Astrocyte (in vitro differentiated cells and primary cell): ENCODE results near the gene GABRB1. TPM values are rescaled to one million over a fixed set of nuclear protein-coding genes. Genes with fewer than 3 reads are reported as not detected.

ENCODE experiments used
- DNase-seq: peaks from one replicate; pipeline ENCODE4 v3.0.0-alpha.2; 2010; ENCODE audit warnings: low read depth
- FAIRE-seq: peaks from 2 replicates; lab custom pipeline; 2011; peaks lifted over from hg19 to GRCh38; lab: Jason Lieb, UNC
- H2AFZ ChIP-seq: 2 replicates; pipeline ENCODE4 v1.6.0; 2012; ENCODE audit warnings: low read depth, low read length, inconsistent platforms
- H3K27ac ChIP-seq: 2 replicates; pipeline ENCODE4 v1.5.1; 2011; ENCODE audit warnings: low read depth, low read length, inconsistent platforms
- H3K27me3 ChIP-seq: 2 replicates; pipeline ENCODE4 v1.6.0; 2011; ENCODE audit warnings: low read length, inconsistent platforms; ENCODE audit not compliant: insufficient read depth
- H3K36me3 ChIP-seq: 2 replicates; pipeline ENCODE4 v1.5.1; 2011; ENCODE audit warnings: low read length, inconsistent platforms; ENCODE audit not compliant: insufficient read depth
- H3K4me1 ChIP-seq: 2 replicates; pipeline ENCODE4 v1.5.1; 2011; ENCODE audit warnings: low read length, inconsistent platforms; ENCODE audit not compliant: insufficient read depth
- H3K4me2 ChIP-seq: 2 replicates; pipeline ENCODE4 v1.6.0; 2012; ENCODE audit warnings: low read length, inconsistent platforms
- H3K4me3 ChIP-seq: 2 replicates; pipeline ENCODE4 v1.5.1; 2011; ENCODE audit warnings: low read depth, mild to moderate bottlenecking, low read length, inconsistent platforms; ENCODE audit not compliant: insufficient read depth
- H3K79me2 ChIP-seq: 2 replicates; pipeline ENCODE4 v1.6.0; 2012; ENCODE audit warnings: mild to moderate bottlenecking, low read length, inconsistent platforms; ENCODE audit not compliant: insufficient read depth
- H3K9ac ChIP-seq: 2 replicates; pipeline ENCODE4 v1.6.0; 2012; ENCODE audit warnings: mild to moderate bottlenecking, low read length, inconsistent platforms
- H3K9me3 ChIP-seq: 2 replicates; pipeline ENCODE4 v1.5.1; 2012; ENCODE audit warnings: low read depth, mild to moderate bottlenecking, low read length, inconsistent platforms; ENCODE audit not compliant: insufficient read depth
- H4K20me1 ChIP-seq: 2 replicates; pipeline ENCODE4 v1.6.0; 2012; ENCODE audit warnings: low read length, inconsistent platforms; ENCODE audit not compliant: insufficient read depth
- H3K27ac Mint-ChIP-seq: one replicate; pipeline ENCODE4 v1.8.0; 2021; ENCODE audit warnings: mild to moderate bottlenecking, mixed read lengths; ENCODE audit not compliant: unreplicated experiment
- H3K27me3 Mint-ChIP-seq: one replicate; pipeline ENCODE4 v1.8.0; 2021; ENCODE audit warnings: low read depth, mixed read lengths; ENCODE audit not compliant: unreplicated experiment
- H3K36me3 Mint-ChIP-seq: one replicate; pipeline ENCODE4 v1.8.0; 2021; ENCODE audit warnings: low read depth, mixed read lengths; ENCODE audit not compliant: unreplicated experiment
- H3K4me1 Mint-ChIP-seq: one replicate; pipeline ENCODE4 v1.8.0; 2021; ENCODE audit warnings: low read depth, mixed read lengths; ENCODE audit not compliant: unreplicated experiment
- H3K4me3 Mint-ChIP-seq: one replicate; pipeline ENCODE4 v1.8.0; 2021; ENCODE audit warnings: mild to moderate bottlenecking, moderate library complexity, mixed read lengths; ENCODE audit not compliant: unreplicated experiment
- H3K9me3 Mint-ChIP-seq: one replicate; pipeline ENCODE4 v1.8.0; 2021; ENCODE audit warnings: mild to moderate bottlenecking, mixed read lengths; ENCODE audit not compliant: unreplicated experiment
- CTCF ChIP-seq: IDR thresholded peaks from 2 replicates; pipeline ENCODE4 v1.5.1; 2011; ENCODE audit warnings: low read depth, mild to moderate bottlenecking, inconsistent platforms, low read length, moderate library complexity; ENCODE audit not compliant: insufficient read depth
- EZH2 ChIP-seq: IDR thresholded peaks from 2 replicates; pipeline ENCODE4 v1.6.1; 2012; ENCODE audit warnings: mild to moderate bottlenecking, low read length, inconsistent platforms; ENCODE audit not compliant: insufficient read depth
- total RNA-seq: library from RNA; stranded (reverse); gene quantifications from 2 replicates; pipeline ENCODE4 v1.2.1, GENCODE V29; 2021

Gene GABRB1
- total RNA-seq, 1 donor from 2014 or later: not detected

- no peak overlapping the region for H3K4me2 ChIP-seq
- TF ChIP-seq EZH2 (no peak), CTCF (no peak)
- H3K27ac Mint-ChIP-seq: no peak overlapping the region
- FAIRE-seq (no peak), DNase-seq (no peak)
- H4K20me1 ChIP-seq: no peaks in the 10 kb centered on the region
- H3K9me3 Mint-ChIP-seq: no peaks in the 10 kb centered on the region
- no peaks in the 10 kb centered on the region for H3K79me2 ChIP-seq
- no peaks in the 10 kb centered on the region for H3K36me3 Mint-ChIP-seq
- H3K9ac ChIP-seq: no peak overlapping the region
- H2AFZ ChIP-seq: no peak overlapping the region
- H3K27me3 Mint-ChIP-seq: no peaks in the 10 kb centered on the region
- H3K9me3 ChIP-seq: no peaks in the 10 kb centered on the region
- no peaks in the 10 kb centered on the region for H3K4me1 ChIP-seq
- no peak overlapping the region for H3K4me3 ChIP-seq
- H3K27ac ChIP-seq: no peak overlapping the region
- no peaks in the 10 kb centered on the region for H3K4me1 Mint-ChIP-seq
- no peaks in the 10 kb centered on the region for H3K36me3 ChIP-seq
- H3K27me3 ChIP-seq: no peaks in the 10 kb centered on the region
- no peak overlapping the region for H3K4me3 Mint-ChIP-seq
These were observed 394.3 kb downstream of the GABRB1 start for GRCh38 chr4:47425628-47426027.

- DNase-seq (peak; percentile 16), FAIRE-seq (no peak)
- Histone ChIP-seq H3K27me3 (no peaks in the 10 kb centered on the region), H3K4me2 (no peak overlapping the region), H3K9me3 (no peaks in the 10 kb centered on the region), H2AFZ (no peak overlapping the region), H3K79me2 (no peaks in the 10 kb centered on the region), H3K4me3 (no peak overlapping the region), H4K20me1 (no peaks in the 10 kb centered on the region), H3K36me3 (no peaks in the 10 kb centered on the region), H3K9ac (no peak overlapping the region), H3K4me1 (no peaks in the 10 kb centered on the region), H3K27ac (no peak overlapping the region)
- no peaks in the 10 kb centered on the region for H3K36me3 Mint-ChIP-seq
- H3K27ac Mint-ChIP-seq: no peak overlapping the region
- H3K9me3 Mint-ChIP-seq: no peaks in the 10 kb centered on the region
- no peaks in the 10 kb centered on the region for H3K27me3 Mint-ChIP-seq
- no peak for TF ChIP-seq EZH2
- no peak for TF ChIP-seq CTCF
- no peaks in the 10 kb centered on the region for H3K4me1 Mint-ChIP-seq
- no peak overlapping the region for H3K4me3 Mint-ChIP-seq
These were observed 396.6 kb downstream of the GABRB1 start for GRCh38 chr4:47427935-47428334.

- Histone ChIP-seq H3K27ac (no peak overlapping the region), H3K36me3 (no peaks in the 10 kb centered on the region), H3K4me1 (no peaks in the 10 kb centered on the region), H3K4me2 (no peak overlapping the region), H2AFZ (no peak overlapping the region), H3K27me3 (no peaks in the 10 kb centered on the region), H3K9me3 (no peaks in the 10 kb centered on the region), H3K79me2 (no peaks in the 10 kb centered on the region), H4K20me1 (no peaks in the 10 kb centered on the region), H3K9ac (no peak overlapping the region), H3K4me3 (no peak overlapping the region)
- Mint-ChIP-seq H3K4me3 (no peak overlapping the region), H3K4me1 (no peaks in the 10 kb centered on the region), H3K27me3 (no peaks in the 10 kb centered on the region), H3K9me3 (no peaks in the 10 kb centered on the region), H3K36me3 (no peaks in the 10 kb centered on the region), H3K27ac (no peak overlapping the region)
- FAIRE-seq (no peak), DNase-seq (no peak)
- TF ChIP-seq CTCF (no peak), EZH2 (no peak)
These were observed 401.4 kb downstream of the GABRB1 start for GRCh38 chr4:47432749-47433148.
